Naive thymus-derived CD8-positive, alpha-beta T cell (primary cell): ENCODE data around the gene UBTD2. TPM values are rescaled to one million over a fixed set of nuclear protein-coding genes. Genes with fewer than 3 reads are reported as not detected.
A peak's percentile ranks its signal among the peaks of the same experiment; 100 is the strongest.
"Not testable (repeated sequence)": the region's sequence is repeated elsewhere in the genome, so short reads cannot be mapped to it uniquely, and the experiment has no call there.

Source experiments
- ATAC-seq, 2 donors: fragments of 150-1000 bp; cut with Tn5 transposase in 1 of 2; sonication (Bioruptor Pico), chemical (Tn5 transposase) in 1 of 2; 1 replicate in 1 of 2; 2 replicates in 1 of 2; pipeline ENCODE4 v1.10.0; 2021; ENCODE audit warnings: mild to moderate bottlenecking in 2 of 2, moderate library complexity in 2 of 2
- POLR2A ChIA-PET: fragments of 350-600 bp; sonication (Branson Sonifier 250); formaldehyde crosslinking; loops from one replicate; lab custom pipeline; 2021; ENCODE audit warnings: antibody characterized with exemption; lab: Charles Lee
- DNase-seq, 10 donors: peaks; one replicate each; pipeline versions ENCODE4 v3.0.0 to v3.0.0-alpha.2; 2020 to 2022
- H3K27ac Mint-ChIP-seq, 10 donors: one replicate each; pipeline ENCODE4 v1.8.0; 2020 to 2022; ENCODE audit warnings: mild to moderate bottlenecking in 10 of 10, mixed read lengths in 10 of 10, moderate library complexity in 4 of 10, inconsistent platforms in 1 of 10
- H3K27me3 Mint-ChIP-seq, 5 donors: one replicate each; pipeline ENCODE4 v1.8.0; 2021 to 2022; ENCODE audit warnings: mixed read lengths in 5 of 5
- H3K36me3 Mint-ChIP-seq, 3 donors: one replicate each; pipeline ENCODE4 v1.8.0; 2020 to 2022; ENCODE audit warnings: mixed read lengths in 3 of 3, mild to moderate bottlenecking in 2 of 3, inconsistent platforms in 1 of 3
- H3K4me1 Mint-ChIP-seq, 4 donors: one replicate each; pipeline ENCODE4 v1.8.0; 2021 to 2022; ENCODE audit warnings: mixed read lengths in 4 of 4
- H3K4me3 Mint-ChIP-seq, 10 donors: one replicate each; pipeline ENCODE4 v1.8.0; 2020 to 2022; ENCODE audit warnings: mild to moderate bottlenecking in 10 of 10, mixed read lengths in 10 of 10, moderate library complexity in 6 of 10, inconsistent platforms in 1 of 10
- H3K9me3 Mint-ChIP-seq, 9 donors: one replicate each; pipeline ENCODE4 v1.8.0; 2020 to 2022; ENCODE audit warnings: mixed read lengths in 9 of 9, mild to moderate bottlenecking in 3 of 9, inconsistent platforms in 1 of 9, moderate library complexity in 1 of 9
- polyA plus RNA-seq, 3 donors: library from polyadenylated mRNA; unstranded; fragments of 300-500 nt; fragmentation: Illumina TruSeq; gene quantifications; one replicate each; pipeline ENCODE4 v1.2.3, GENCODE V29; 2021
- total RNA-seq, 8 experiments: library from RNA in 2 of 8; stranded (reverse) in 2 of 8; gene quantifications; one replicate each; pipeline ENCODE4 v1.2.3 and lab custom pipeline; 2021 to 2026

UBTD2 gene
- total and polyA plus RNA-seq, 5 experiments from 2014 or later: 1.2 to 6.1 (median 4.3) TPM

- POLR2A ChIA-PET: no interaction called here
- ATAC-seq: no peak
- peaks cover 3 to 41% (median 22%) of the 10 kb centered on the region in 3 donors for H3K36me3 Mint-ChIP-seq
- no peaks in the 10 kb centered on the region for H3K27me3 Mint-ChIP-seq
- no peaks in the 10 kb centered on the region for H3K9me3 Mint-ChIP-seq
- H3K4me1 Mint-ChIP-seq: peaks cover 11 to 38% (median 30%) of the 10 kb centered on the region in 4 donors
- peak overlapping the region in 6 of 10 donors; percentile 0 to 44 (median 6) for H3K27ac Mint-ChIP-seq
- H3K4me3 Mint-ChIP-seq: no peak overlapping the region
- no peak for DNase-seq
Measured at GRCh38 chr5:172235132-172235780, 48.3 kb downstream of the UBTD2 start.

GRCh38 chr5:172234031-172234430, 49.5 kb downstream of the UBTD2 start:
- H3K27ac Mint-ChIP-seq: peak overlapping the region in 1 of 10 donors; percentile 0
- no peaks in the 10 kb centered on the region for H3K27me3 Mint-ChIP-seq
- DNase-seq (no peak), ATAC-seq (no peak)
- H3K4me1 Mint-ChIP-seq: peaks cover 11 to 33% (median 29%) of the 10 kb centered on the region in 4 donors
- H3K4me3 Mint-ChIP-seq: no peak overlapping the region
- POLR2A ChIA-PET: no interaction called here
- H3K36me3 Mint-ChIP-seq: peaks cover 4 to 47% (median 25%) of the 10 kb centered on the region in 3 donors
- H3K9me3 Mint-ChIP-seq: no peaks in the 10 kb centered on the region

GRCh38 chr5:172229904-172230303, 53.7 kb downstream of the UBTD2 start:
- peak overlapping the region in 1 of 10 donors; percentile 25 for H3K27ac Mint-ChIP-seq
- POLR2A ChIA-PET: no interaction called here
- ATAC-seq: no peak
- no peak overlapping the region for H3K4me3 Mint-ChIP-seq
- H3K27me3 Mint-ChIP-seq: no peaks in the 10 kb centered on the region
- H3K9me3 Mint-ChIP-seq: no peaks in the 10 kb centered on the region
- peaks cover 4 to 67% (median 30%) of the 10 kb centered on the region in 3 donors for H3K36me3 Mint-ChIP-seq
- no peak for DNase-seq
- H3K4me1 Mint-ChIP-seq: peaks cover 0 to 2% (median under 1%) of the 10 kb centered on the region in 4 donors

- Mint-ChIP-seq H3K4me1 (peaks cover 4 to 9% (median 5%) of the 10 kb centered on the region in 4 donors), H3K9me3 (peaks cover 0 to 2% (median 0%) of the 10 kb centered on the region in 9 donors), H3K36me3 (peaks cover 0 to 53% (median 29%) of the 10 kb centered on the region in 3 donors), H3K4me3 (no peak overlapping the region), H3K27me3 (no peaks in the 10 kb centered on the region), H3K27ac (peak overlapping the region in 3 of 10 donors; percentile 2 to 19 (median 3))
- no peak for ATAC-seq
- POLR2A ChIA-PET: no interaction called here
- no peak for DNase-seq
Measured at GRCh38 chr5:172224996-172225395, 58.6 kb downstream of the UBTD2 start.

- no peak for DNase-seq
- no peak for ATAC-seq
- Mint-ChIP-seq H3K4me3 (no peak overlapping the region), H3K36me3 (peaks cover 7 to 57% (median 34%) of the 10 kb centered on the region in 3 donors), H3K4me1 (peaks cover 4 to 9% (median 5%) of the 10 kb centered on the region in 4 donors), H3K27ac (peak overlapping the region in 4 of 10 donors; percentile 3 to 56 (median 15)), H3K27me3 (no peaks in the 10 kb centered on the region), H3K9me3 (peaks cover 0 to 9% (median 0%) of the 10 kb centered on the region in 9 donors)
- POLR2A ChIA-PET: interaction anchor here (0.6 to 0.7 kb wide), 2 partner anchors 94 to 837 kb away, joined by 3 to 5 read pairs; partner anchors contain the start of gene NPM1
Measured at GRCh38 chr5:172223901-172224873, 59.4 kb downstream of the UBTD2 start.

- peaks cover 0 to 17% (median 0%) of the 10 kb centered on the region in 9 donors for H3K9me3 Mint-ChIP-seq
- H3K4me3 Mint-ChIP-seq: no peak overlapping the region
- POLR2A ChIA-PET: no interaction called here
- H3K27me3 Mint-ChIP-seq: no peaks in the 10 kb centered on the region
- ATAC-seq (no peak), DNase-seq (no peak)
- H3K27ac Mint-ChIP-seq: no peak overlapping the region
- H3K36me3 Mint-ChIP-seq: peaks cover 14 to 66% (median 45%) of the 10 kb centered on the region in 3 donors
- peaks cover under 1 to 7% (median 6%) of the 10 kb centered on the region in 4 donors for H3K4me1 Mint-ChIP-seq
Measured at GRCh38 chr5:172219296-172219695, 64.3 kb downstream of the UBTD2 start.

GRCh38 chr5:172216345-172216744, 67.2 kb downstream of the UBTD2 start:
- H3K27me3 Mint-ChIP-seq: no peaks in the 10 kb centered on the region
- H3K9me3 Mint-ChIP-seq: peaks cover 0 to 17% (median 0%) of the 10 kb centered on the region in 9 donors
- POLR2A ChIA-PET: no interaction called here
- peak overlapping the region in 1 of 10 donors; percentile 36 for H3K27ac Mint-ChIP-seq
- ATAC-seq (no peak), DNase-seq (no peak)
- H3K36me3 Mint-ChIP-seq: peaks cover 14 to 75% (median 49%) of the 10 kb centered on the region in 3 donors
- no peak overlapping the region for H3K4me3 Mint-ChIP-seq
- H3K4me1 Mint-ChIP-seq: peaks cover 0 to 5% (median 1%) of the 10 kb centered on the region in 4 donors

GRCh38 chr5:172213126-172213525, 70.4 kb downstream of the UBTD2 start:
- no peak for ATAC-seq
- H3K27me3 Mint-ChIP-seq: no peaks in the 10 kb centered on the region
- H3K4me1 Mint-ChIP-seq: peaks cover 0 to 5% (median 3%) of the 10 kb centered on the region in 4 donors
- H3K36me3 Mint-ChIP-seq: peaks cover 9 to 59% (median 20%) of the 10 kb centered on the region in 3 donors
- H3K9me3 Mint-ChIP-seq: peaks cover 0 to 2% (median 0%) of the 10 kb centered on the region in 9 donors
- H3K27ac Mint-ChIP-seq: no peak overlapping the region
- no peak overlapping the region for H3K4me3 Mint-ChIP-seq
- POLR2A ChIA-PET: no interaction called here
- DNase-seq: no peak

GRCh38 chr5:172211676-172212075, 71.9 kb downstream of the UBTD2 start:
- no peak for ATAC-seq
- H3K27ac Mint-ChIP-seq: peak overlapping the region in 1 of 10 donors; percentile 89

GRCh38 chr5:172209714-172210113, 73.8 kb downstream of the UBTD2 start:
- Mint-ChIP-seq H3K27me3 (no peaks in the 10 kb centered on the region), H3K4me1 (peaks cover 0 to 21% (median 11%) of the 10 kb centered on the region in 4 donors), H3K27ac (no peak overlapping the region), H3K9me3 (no peaks in the 10 kb centered on the region), H3K4me3 (no peak overlapping the region), H3K36me3 (peaks cover 3 to 37% (median 12%) of the 10 kb centered on the region in 3 donors)
- POLR2A ChIA-PET: no interaction called here
- DNase-seq (no peak), ATAC-seq (no peak)

More at GRCh38 chr5:172211676-172212075, 71.9 kb downstream of the UBTD2 start:
- H3K36me3 Mint-ChIP-seq: peaks cover 3 to 48% (median 18%) of the 10 kb centered on the region in 3 donors
- POLR2A ChIA-PET: interaction anchor here (1.1 kb wide), 1 partner anchor 9 kb away, joined by 3 read pairs; no protein-coding TSS in a partner anchor
- H3K9me3 Mint-ChIP-seq: no peaks in the 10 kb centered on the region
- H3K27me3 Mint-ChIP-seq: no peaks in the 10 kb centered on the region
- H3K4me1 Mint-ChIP-seq: peaks cover 4 to 18% (median 12%) of the 10 kb centered on the region in 4 donors
- no peak for DNase-seq
- H3K4me3 Mint-ChIP-seq: no peak overlapping the region

- Mint-ChIP-seq H3K27ac (no peak overlapping the region), H3K4me1 (peaks cover 0 to 21% (median 11%) of the 10 kb centered on the region in 4 donors), H3K36me3 (peaks cover 3 to 22% (median 9%) of the 10 kb centered on the region in 3 donors), H3K27me3 (no peaks in the 10 kb centered on the region), H3K9me3 (no peaks in the 10 kb centered on the region), H3K4me3 (no peak overlapping the region)
- no peak for DNase-seq
- POLR2A ChIA-PET: no interaction called here
- ATAC-seq: no peak
Measured at GRCh38 chr5:172207511-172207910, 76.1 kb downstream of the UBTD2 start.

- ATAC-seq, H3K27me3 Mint-ChIP-seq, H3K4me3 Mint-ChIP-seq, H3K9me3 Mint-ChIP-seq, H3K27ac Mint-ChIP-seq, DNase-seq, POLR2A ChIA-PET: not testable (repeated sequence)
- H3K4me1 Mint-ChIP-seq: peaks cover 0 to 21% (median 11%) of the 10 kb centered on the region in 4 donors
- H3K36me3 Mint-ChIP-seq: peaks cover 0 to 10% (median 2%) of the 10 kb centered on the region in 3 donors
Measured at GRCh38 chr5:172205984-172206383, 77.6 kb downstream of the UBTD2 start.
